Measurements from ENCODE around the gene VAT1L.

VAT1L gene

GRCh38 chr16:77748421-77749005 lies 39.9 kb upstream of the VAT1L start:
- H3K9me3 ChIP-seq = no peaks in the 10 kb centered on the region; the same call in 1 of the 2 replicates

GRCh38 chr16:77749415-77749814 lies 38.9 kb upstream of the VAT1L start:
- Histone ChIP-seq H3K9me3 (no peaks in the 10 kb centered on the region; the same call in 1 of the 2 replicates), H3K4me3 (ENCODE audit: low read depth, low read length) (no peak overlapping the region), H3K36me3 (no peaks in the 10 kb centered on the region), H3K27me3 (no peaks in the 10 kb centered on the region), H3K4me1 (no peaks in the 10 kb centered on the region)
- no peak for DNase-seq
- TF ChIP-seq CTCF (IDR thresholded peaks at IDR 0.05; ENCODE audit: low read depth, low read length) = no peak

More at GRCh38 chr16:77748421-77749005, 39.9 kb upstream of the VAT1L start:
- TF ChIP-seq CTCF (IDR thresholded peaks at IDR 0.05; ENCODE audit: low read depth, low read length) = no peak
- DNase-seq = no peak
- Histone ChIP-seq H3K27me3 (no peaks in the 10 kb centered on the region), H3K4me3 (ENCODE audit: low read depth, low read length) (no peak overlapping the region), H3K36me3 (no peaks in the 10 kb centered on the region), H3K4me1 (no peaks in the 10 kb centered on the region)

- 0 out of 2 replicates have a peak, but pooled peaks cover 4% of the 10 kb centered on the region for H3K9me3 ChIP-seq
- no peaks in the 10 kb centered on the region for H3K36me3 ChIP-seq
- no peaks in the 10 kb centered on the region for H3K27me3 ChIP-seq
- no peak for TF ChIP-seq CTCF (IDR thresholded peaks at IDR 0.05; ENCODE audit: low read depth, low read length)
- no peak for DNase-seq
- H3K4me3 ChIP-seq (ENCODE audit: low read depth, low read length) = no peak overlapping the region
- H3K4me1 ChIP-seq = no peaks in the 10 kb centered on the region
Measured at GRCh38 chr16:77758046-77758445, 30.3 kb upstream of the VAT1L start.

GRCh38 chr16:77758508-77758907 lies 29.9 kb upstream of the VAT1L start:
- no peak for TF ChIP-seq CTCF (IDR thresholded peaks at IDR 0.05; ENCODE audit: low read depth, low read length)
- Histone ChIP-seq H3K9me3 (0 out of 2 replicates have a peak, but pooled peaks cover 4% of the 10 kb centered on the region), H3K27me3 (no peaks in the 10 kb centered on the region), H3K4me3 (ENCODE audit: low read depth, low read length) (no peak overlapping the region), H3K4me1 (no peaks in the 10 kb centered on the region), H3K36me3 (no peaks in the 10 kb centered on the region)
- DNase-seq = no peak

- no peaks in the 10 kb centered on the region for H3K36me3 ChIP-seq
- no peak for TF ChIP-seq CTCF (IDR thresholded peaks at IDR 0.05; ENCODE audit: low read depth, low read length)
- no peak overlapping the region for H3K4me3 ChIP-seq (ENCODE audit: low read depth, low read length)
- H3K9me3 ChIP-seq = 0 out of 2 replicates have a peak, but pooled peaks cover 4% of the 10 kb centered on the region
- H3K27me3 ChIP-seq = no peaks in the 10 kb centered on the region
- no peaks in the 10 kb centered on the region for H3K4me1 ChIP-seq
- no peak for DNase-seq
Measured at GRCh38 chr16:77759201-77759600, 29.2 kb upstream of the VAT1L start.

GRCh38 chr16:77759821-77760220 lies 28.5 kb upstream of the VAT1L start:
- no peak for DNase-seq
- Histone ChIP-seq H3K4me3 (ENCODE audit: low read depth, low read length) (no peak overlapping the region), H3K4me1 (no peaks in the 10 kb centered on the region), H3K36me3 (no peaks in the 10 kb centered on the region), H3K9me3 (0 out of 2 replicates have a peak, but pooled peaks cover 4% of the 10 kb centered on the region), H3K27me3 (no peaks in the 10 kb centered on the region)
- no peak for TF ChIP-seq CTCF (IDR thresholded peaks at IDR 0.05; ENCODE audit: low read depth, low read length)

Data from BE2C (cell line).